GM12878 (cell line): ENCODE results near the gene UBE2D3. TPM values are rescaled to one million over a fixed set of nuclear protein-coding genes. Genes with fewer than 3 reads are reported as not detected.

Experiments used
- ATAC-seq: fragments of 200-7000 bp; cut with Tn5 transposase; 3 replicates; pipeline ENCODE4 v1.9.1; 2020; ENCODE audit warnings: mild to moderate bottlenecking, moderate library complexity
- BruUV-seq: library from RNA; stranded (reverse); fragments of 400-500 nt; replicated peaks from 2 replicates; lab custom pipeline; 2021; lab: Mats Ljungman, UMichigan
- CTCF ChIA-PET: fragments of 300-600 bp; sonication (Branson Sonifier 250); formaldehyde crosslinking; extraction: SDS; loops from one replicate; lab custom pipeline; 2021; ENCODE audit warnings: inconsistent platforms; lab: Yijun Ruan, JAX
- POLR2A ChIA-PET: fragments of 350-600 bp; formaldehyde crosslinking; extraction: SDS; loops from one replicate; lab custom pipeline; 2021; ENCODE audit warnings: inconsistent platforms; lab: Charles Lee
- RAD21 ChIA-PET: fragments of 300-600 bp; sonication (Branson Sonifier 250); formaldehyde crosslinking; loops from one replicate; lab custom pipeline; 2023; ENCODE audit warnings: antibody characterized with exemption; ENCODE audit not compliant: unreplicated experiment; lab: Charles Lee
- SMC1A ChIA-PET: fragments of 300-600 bp; sonication (Branson Sonifier 250); formaldehyde crosslinking; loops from one replicate; lab custom pipeline; 2023; ENCODE audit not compliant: unreplicated experiment, uncharacterized antibody; lab: Charles Lee
- DNase-seq: peaks from one replicate; pipeline ENCODE4 v3.0.0-alpha.2; 2011; ENCODE audit warnings: low read depth, low spot score
- FAIRE-seq: peaks from 3 replicates; lab custom pipeline; 2011; peaks lifted over from hg19 to GRCh38; lab: Jason Lieb, UNC
- H2AFZ ChIP-seq: 2 replicates; pipeline ENCODE4 v1.6.0; 2011; ENCODE audit warnings: low read depth, low read length, control low read depth; ENCODE audit not compliant: control insufficient read depth
- H3K27ac ChIP-seq: 2 replicates; pipeline ENCODE4 v1.5.1; 2011; ENCODE audit warnings: control low read depth; ENCODE audit not compliant: control insufficient read depth, insufficient read depth
- H3K27me3 ChIP-seq, 2 experiments: replicated peaks in 1 of 2; 2 replicates each; pipeline versions ENCODE4 v1.6.0 to v1.6.1; 2011; ENCODE audit warnings: low read length in 1 of 2; ENCODE audit not compliant: control insufficient read depth in 2 of 2, insufficient read depth in 2 of 2
- H3K36me3 ChIP-seq, 2 experiments: 2 replicates each; pipeline ENCODE4 v1.5.1; 2011; ENCODE audit warnings: low read length in 1 of 2; ENCODE audit not compliant: control insufficient read depth in 2 of 2, insufficient read depth in 2 of 2
- H3K4me1 ChIP-seq: 2 replicates; pipeline ENCODE4 v1.6.1; 2011; ENCODE audit warnings: mild to moderate bottlenecking, low read length, moderate library complexity, mixed read lengths; ENCODE audit not compliant: control insufficient read depth, insufficient read depth
- H3K4me2 ChIP-seq: 2 replicates; pipeline ENCODE4 v1.6.0; 2011; ENCODE audit warnings: control low read depth; ENCODE audit not compliant: control insufficient read depth, insufficient read depth
- H3K4me3 ChIP-seq: fragments of 200-600 bp; sonication (generic); 2 replicates; pipeline ENCODE4 v1.5.1; 2016
- H3K79me2 ChIP-seq: 2 replicates; pipeline ENCODE4 v1.6.0; 2011; ENCODE audit warnings: low read length; ENCODE audit not compliant: control insufficient read depth, insufficient read depth
- H3K9ac ChIP-seq: 2 replicates; pipeline ENCODE4 v1.8.0; 2011; ENCODE audit warnings: low read length, control low read depth, mixed read lengths; ENCODE audit not compliant: control insufficient read depth, insufficient read depth
- H3K9me3 ChIP-seq: replicated peaks from 3 replicates; pipeline ENCODE4 v1.5.1; 2011; ENCODE audit warnings: mild to moderate bottlenecking, low read length; ENCODE audit not compliant: control insufficient read depth, insufficient read depth
- H4K20me1 ChIP-seq: 2 replicates; pipeline ENCODE4 v1.6.0; 2011; ENCODE audit not compliant: control insufficient read depth, insufficient read depth
- CBX3 ChIP-seq: fragments of 200-600 bp; sonication (generic); IDR thresholded peaks from 2 replicates; pipeline ENCODE4 v1.6.1; 2016; ENCODE audit warnings: low read depth, borderline replicate concordance
- CTCF ChIP-seq, 3 experiments: IDR thresholded peaks in 2 of 3; conservative IDR thresholded peaks in 1 of 3; 2 replicates each; pipeline ENCODE4 v1.5.1; 2011; ENCODE audit warnings: low read depth in 3 of 3, low read length in 3 of 3, mild to moderate bottlenecking in 3 of 3, control low read depth in 2 of 3, moderate library complexity in 2 of 3, inconsistent platforms in 1 of 3, mixed read lengths in 1 of 3; ENCODE audit not compliant: control insufficient read depth in 2 of 3, insufficient read depth in 1 of 3; ENCODE audit errors: extremely low read depth in 1 of 3
- EZH2 ChIP-seq: IDR thresholded peaks from 2 replicates; pipeline ENCODE4 v1.6.1; 2012; ENCODE audit warnings: low read depth, mild to moderate bottlenecking, control low read depth, inconsistent platforms, low read length, borderline replicate concordance; ENCODE audit not compliant: control insufficient read depth
- KAT2A ChIP-seq: conservative IDR thresholded peaks from 2 replicates; pipeline ENCODE4 v1.6.1; 2011; ENCODE audit warnings: low read depth, low read length; ENCODE audit not compliant: control insufficient read depth
- MEF2B ChIP-seq: fragments of 450-650 bp; IDR thresholded peaks from 2 replicates; pipeline ENCODE4 v1.6.1; 2018; ENCODE audit warnings: mild to moderate bottlenecking, moderate library complexity; ENCODE audit not compliant: partially characterized antibody, poor library complexity, severe bottlenecking
- MTA2 ChIP-seq: fragments of 450-650 bp; IDR thresholded peaks from 2 replicates; pipeline ENCODE4 v1.6.1; 2016; ENCODE audit warnings: low read depth, mild to moderate bottlenecking, moderate library complexity
- NBN ChIP-seq: fragments of 450-650 bp; IDR thresholded peaks from 2 replicates; pipeline ENCODE4 v1.6.1; 2016
- PKNOX1 ChIP-seq: fragments of 450-650 bp; IDR thresholded peaks from 2 replicates; pipeline ENCODE4 v1.6.1; 2016; ENCODE audit warnings: mild to moderate bottlenecking
- RUNX3 ChIP-seq: IDR thresholded peaks from 2 replicates; pipeline ENCODE4 v1.6.1; 2012; ENCODE audit warnings: low read length, inconsistent platforms
- SREBF2 ChIP-seq: IDR thresholded peaks from 2 replicates; pipeline ENCODE4 v1.6.1; 2012; ENCODE audit warnings: mild to moderate bottlenecking, low read length
- TBL1XR1 ChIP-seq: IDR thresholded peaks from 2 replicates; pipeline ENCODE4 v1.6.1; 2012; ENCODE audit warnings: low read depth, low read length, improper control_type of control experiment
- YBX1 ChIP-seq: fragments of 450-650 bp; IDR thresholded peaks from 2 replicates; pipeline ENCODE4 v1.6.1; 2016; ENCODE audit warnings: antibody characterized with exemption
- ZBED1 ChIP-seq: IDR thresholded peaks from 2 replicates; pipeline ENCODE4 v1.6.1; 2016; ENCODE audit warnings: borderline replicate concordance
- ZSCAN29 ChIP-seq: fragments of 450-650 bp; IDR thresholded peaks from 2 replicates; pipeline ENCODE4 v1.6.1; 2017; ENCODE audit warnings: mild to moderate bottlenecking, moderate library complexity
- WGBS: methylation state at CpG from one replicate; pipeline ENCODE4 v1.1.6; 2016; ENCODE audit warnings: low lambda C conversion rate; ENCODE audit not compliant: insufficient replicate concordance, insufficient coverage; ENCODE audit errors: missing lambda C conversion rate; 5-methylcytosine and 5-hydroxymethylcytosine counted together
- in situ Hi-C: fragments of 300-500 bp; cut with MboI; formaldehyde crosslinking; loops from 9 replicates; pipeline ENCODE4 v1.14.3; 2018; ENCODE audit warnings: mixed read lengths
- intact Hi-C: fragments of 100-400 bp; cut with micrococcal nuclease; formaldehyde crosslinking; loops from one replicate; pipeline ENCODE4 v1.14.2; 2022; ENCODE audit not compliant: unreplicated experiment
- polyA plus RNA-seq, 11 experiments: library from polyadenylated mRNA; depleted of rRNA in 4 of 11; unstranded in 6 of 11; stranded (reverse) in 5 of 11; fragments of >200 nt; fragmentation: Nextera tagmentation in 4 of 11; fragmentation: Illumina TruSeq in 1 of 11; extraction: Ambion mirVana in 4 of 11; extraction: Trizol in 1 of 11; gene quantifications; 1 replicate in 1 of 11; 2 replicates in 10 of 11; pipeline versions ENCODE4 v1.2.1 to v1.2.3, GENCODE V29; 2011 to 2016; ENCODE audit warnings: inconsistent platforms in 2 of 11, missing spikeins in 2 of 11, low read depth in 1 of 11
- total RNA-seq, 4 experiments: library from RNA; depleted of rRNA in 3 of 4; stranded (reverse); fragments of >200 nt in 3 of 4; fragmentation: Illumina TruSeq in 1 of 4; extraction: Trizol in 1 of 4; gene quantifications; 2 replicates each; pipeline versions ENCODE4 v1.2.1 to v1.2.3, GENCODE V29; 2013 to 2021

The UBE2D3 gene
- total and polyA plus RNA-seq, 10 of the 15 experiments (the other 5 are each of a cell fraction or from before 2014, with no cell fraction given) = 162 to 572 (median 395) TPM

- in situ Hi-C loops = loop anchor here (25.0 kb wide), 1 partner anchor 195 kb away; the partner anchor contains the start of gene SLC9B1
- no peak overlapping the region for H3K27ac ChIP-seq
- no peak overlapping the region for H3K9ac ChIP-seq
- intact Hi-C loops = loop anchor here (10.0 kb wide), 1 partner anchor 382 kb away; no protein-coding TSS in a partner anchor
- H3K4me2 ChIP-seq = peak overlapping the region; percentile 49
- FAIRE-seq (no peak), ATAC-seq (peak; percentile 6; the same call in 2 of the 3 replicates), DNase-seq (no peak)
- no peaks in the 10 kb centered on the region for H3K27me3 ChIP-seq
- WGBS = 44% methylated on average over 3 of the region's 3 CpGs
- H2AFZ ChIP-seq = no peak overlapping the region
- ChIA-PET POLR2A (interaction anchor here (0.9 to 11.2 kb wide), 5 partner anchors 7 to 56 kb away, joined by 3 to 121 read pairs (median 4); partner anchors contain the start of genes CISD2, MANBA and UBE2D3), SMC1A (interaction anchor here (0.8 to 4.0 kb wide), 18 partner anchors 8 to 383 kb away, joined by 3 to 43 read pairs (median 4); partner anchors contain the start of genes CISD2 and UBE2D3), RAD21 (interaction anchor here (0.7 to 3.3 kb wide), 5 partner anchors 7 to 521 kb away, joined by 3 to 35 read pairs (median 4); partner anchors contain the start of genes MANBA and UBE2D3), CTCF (interaction anchor here (1.0 to 3.4 kb wide), 7 partner anchors 10 to 369 kb away, joined by 3 to 15 read pairs (median 4); partner anchors contain the start of gene UBE2D3)
- H3K4me3 ChIP-seq = 0 out of 2 replicates have a peak overlapping the region, but pooled peaks have one; percentile 9
- peaks cover 99% of the 10 kb centered on the region for H3K79me2 ChIP-seq
- H3K4me1 ChIP-seq = no peaks in the 10 kb centered on the region
- no TSS peak for BruUV-seq
- no peaks in the 10 kb centered on the region for H3K9me3 ChIP-seq
- H4K20me1 ChIP-seq = peaks cover 9% of the 10 kb centered on the region; the same call in 1 of the 2 replicates
- peaks cover 0 to 20% of the 10 kb centered on the region in 2 experiments; a peak in 3 of 4 replicates for H3K36me3 ChIP-seq
- TF ChIP-seq MTA2 (no peak), TBL1XR1 (no peak), NBN (no peak), YBX1 (no peak), PKNOX1 (no peak), KAT2A (no peak), CBX3 (no peak), RUNX3 (no peak), ZSCAN29 (no peak), CTCF (IDR thresholded peaks at IDR 0.05 in 2 of 3, conservative IDR thresholded peaks at IDR 0.05 in 1 of 3; ENCODE audit: control insufficient read depth in 2 of 3, extremely low read depth in 1 of 3, insufficient read depth in 1 of 3, low read depth in 3 of 3, low read length in 3 of 3) (no peak), ZBED1 (no peak), MEF2B (no peak), SREBF2 (no peak), EZH2 (no peak)
These were observed 10.2 kb downstream of the UBE2D3 start for GRCh38 chr4:102817021-102817605.
